Measurements from ENCODE around the gene INO80C.

DNA sequence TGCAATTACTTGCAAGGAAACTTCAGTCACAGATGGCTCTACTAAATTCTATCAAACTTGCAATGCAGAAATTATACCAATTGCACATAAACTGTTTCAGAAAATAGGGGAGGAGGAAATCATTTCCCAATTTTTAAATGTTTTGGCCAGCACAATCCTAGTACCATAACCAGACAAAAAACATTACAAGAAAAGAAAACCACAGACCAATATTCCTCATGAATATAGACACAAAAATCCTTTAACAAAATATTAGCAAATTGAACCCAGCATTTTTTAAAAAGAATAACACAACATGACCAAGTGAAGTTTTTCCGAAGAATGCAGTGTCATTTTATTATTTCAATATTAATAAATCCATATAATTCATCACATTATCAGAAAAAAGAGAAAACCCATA, 45.8 kb downstream of the INO80C start:
- TF ChIP-seq, protein P1, sequence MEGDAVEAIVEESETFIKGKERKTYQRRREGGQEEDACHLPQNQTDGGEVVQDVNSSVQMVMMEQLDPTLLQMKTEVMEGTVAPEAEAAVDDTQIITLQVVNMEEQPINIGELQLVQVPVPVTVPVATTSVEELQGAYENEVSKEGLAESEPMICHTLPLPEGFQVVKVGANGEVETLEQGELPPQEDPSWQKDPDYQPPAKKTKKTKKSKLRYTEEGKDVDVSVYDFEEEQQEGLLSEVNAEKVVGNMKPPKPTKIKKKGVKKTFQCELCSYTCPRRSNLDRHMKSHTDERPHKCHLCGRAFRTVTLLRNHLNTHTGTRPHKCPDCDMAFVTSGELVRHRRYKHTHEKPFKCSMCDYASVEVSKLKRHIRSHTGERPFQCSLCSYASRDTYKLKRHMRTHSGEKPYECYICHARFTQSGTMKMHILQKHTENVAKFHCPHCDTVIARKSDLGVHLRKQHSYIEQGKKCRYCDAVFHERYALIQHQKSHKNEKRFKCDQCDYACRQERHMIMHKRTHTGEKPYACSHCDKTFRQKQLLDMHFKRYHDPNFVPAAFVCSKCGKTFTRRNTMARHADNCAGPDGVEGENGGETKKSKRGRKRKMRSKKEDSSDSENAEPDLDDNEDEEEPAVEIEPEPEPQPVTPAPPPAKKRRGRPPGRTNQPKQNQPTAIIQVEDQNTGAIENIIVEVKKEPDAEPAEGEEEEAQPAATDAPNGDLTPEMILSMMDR (IDR thresholded peaks at IDR 0.05), result no peak
- TF ChIP-seq POLR2A (IDR thresholded peaks at IDR 0.05), result no peak

All from lower leg skin (tissue), 3 donors.